GM10248 (cell line): ENCODE results near the gene ABLIM1.

Experiments used
- CTCF ChIA-PET: fragments of 300-600 bp; sonication (Branson Sonifier 250); formaldehyde crosslinking; extraction: SDS; loops from one replicate; lab custom pipeline; 2021; ENCODE audit warnings: antibody characterized with exemption; lab: Yijun Ruan, JAX
- POLR2A ChIA-PET: fragments of 350-650 bp; sonication (Branson Sonifier 250); formaldehyde crosslinking; extraction: SDS; loops from one replicate; lab custom pipeline; 2020; ENCODE audit warnings: antibody characterized with exemption; lab: Yijun Ruan, JAX
- DNase-seq: peaks from one replicate; pipeline ENCODE4 v3.0.0; 2012; ENCODE audit errors: extremely low spot score
- CTCF ChIP-seq: IDR thresholded peaks from 2 replicates; pipeline ENCODE4 v1.5.1; 2012; ENCODE audit warnings: mild to moderate bottlenecking, low read depth; ENCODE audit errors: extremely low read depth, missing control alignments, control extremely low read depth

ABLIM1 gene

GRCh38 chr10:114470361-114470760, 187.7 kb downstream of the ABLIM1 start:
- ChIA-PET CTCF (interaction anchor here (0.8 to 5.7 kb wide), 18 partner anchors 9 to 660 kb away, joined by 3 to 93 read pairs (median 14); no protein-coding TSS in a partner anchor), POLR2A (no interaction called here)
- no peak for TF ChIP-seq CTCF
- no peak for DNase-seq

- ChIA-PET CTCF (interaction anchor here (0.7 to 6.0 kb wide), 9 partner anchors 12 to 285 kb away, joined by 3 to 41 read pairs (median 5); partner anchors contain the start of gene CCDC186), POLR2A (no interaction called here)
- DNase-seq = peak; percentile 48
- peak; percentile 41 for TF ChIP-seq CTCF
Measured at GRCh38 chr10:114458955-114459354, 199.1 kb downstream of the ABLIM1 start.

GRCh38 chr10:114458216-114458920, 199.7 kb downstream of the ABLIM1 start:
- DNase-seq = no peak
- CTCF ChIA-PET = interaction anchor here (1.0 to 6.0 kb wide), 10 partner anchors 13 to 160 kb away, joined by 3 to 41 read pairs (median 4); no protein-coding TSS in a partner anchor
- TF ChIP-seq CTCF = no peak
- POLR2A ChIA-PET = no interaction called here

- POLR2A ChIA-PET = no interaction called here
- no peak for DNase-seq
- CTCF ChIA-PET = interaction anchor here (0.9 to 1.3 kb wide), 3 partner anchors 16 to 333 kb away, joined by 3 to 4 read pairs (median 4); no protein-coding TSS in a partner anchor
- no peak for TF ChIP-seq CTCF
Measured at GRCh38 chr10:114453576-114453975, 204.5 kb downstream of the ABLIM1 start.

GRCh38 chr10:114448897-114449296, 209.2 kb downstream of the ABLIM1 start:
- DNase-seq = no peak
- no peak for TF ChIP-seq CTCF
- ChIA-PET POLR2A (no interaction called here), CTCF (interaction anchor here (1.0 to 4.3 kb wide), 4 partner anchors 19 to 140 kb away, joined by 3 to 14 read pairs (median 5); no protein-coding TSS in a partner anchor)

- DNase-seq = no peak
- ChIA-PET CTCF (interaction anchor here (4.3 kb wide), 1 partner anchor 26 kb away, joined by 14 read pairs; no protein-coding TSS in a partner anchor), POLR2A (no interaction called here)
- no peak for TF ChIP-seq CTCF
Measured at GRCh38 chr10:114445332-114445731, 212.7 kb downstream of the ABLIM1 start.
